AML-193 (cell line): ENCODE results near the gene RMI1.
A peak's percentile ranks its signal among the peaks of the same experiment; 100 is the strongest.
"Not testable (repeated sequence)": the region's sequence is repeated elsewhere in the genome, so short reads cannot be mapped to it uniquely, and the experiment has no call there.

ENCODE experiments used
- DNase-seq, 2 experiments: peaks; one replicate each; lab custom pipeline; 2025; lab: John Stamatoyannopoulos, UW

The RMI1 gene

DNA sequence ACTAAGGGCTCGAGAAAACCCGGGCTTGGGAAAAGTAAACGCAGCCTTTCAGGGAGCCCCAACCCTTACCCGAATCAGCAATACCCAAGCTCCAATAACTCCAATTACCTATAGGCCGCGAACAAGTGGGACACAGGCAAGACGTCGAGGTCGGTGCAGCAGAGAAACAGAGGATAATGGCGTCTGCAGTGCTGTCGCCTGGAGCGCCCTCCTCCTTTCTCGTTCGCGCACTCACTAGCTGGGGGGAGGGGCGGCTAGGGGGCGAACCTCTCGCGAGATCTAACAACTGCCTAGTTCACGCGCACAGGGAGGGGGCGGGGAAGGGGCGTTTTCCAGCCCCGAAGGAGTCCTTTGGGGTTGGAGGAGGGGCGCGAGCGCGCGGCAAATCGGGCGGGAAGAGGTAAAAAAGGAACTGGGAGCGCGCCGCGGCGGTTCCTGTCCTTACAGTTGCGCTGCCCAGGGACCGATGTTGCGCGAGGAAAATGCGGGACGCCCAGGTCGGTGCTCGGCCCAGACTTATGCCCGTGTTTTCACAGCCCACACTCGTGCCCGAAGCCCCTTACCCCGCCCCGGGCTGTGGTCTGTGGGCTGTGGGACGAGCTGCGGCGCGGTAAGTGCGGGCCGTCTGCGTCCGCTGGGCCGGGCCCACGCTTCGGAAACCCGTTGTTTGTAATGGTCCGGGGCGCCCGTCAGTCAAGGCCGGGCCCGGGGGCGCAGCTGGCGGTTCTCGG, at the start of gene RMI1:
Gene RMI1 (plus strand): TSS at position 411 of the 731 bp plus-strand sequence. CDS start 20,182 bp downstream, outside the sequence.
- peak; percentile 94 to 95 for DNase-seq

GRCh38 chr9:83930881-83931280, 49.7 kb upstream of the RMI1 start:
- DNase-seq = no peak

DNA sequence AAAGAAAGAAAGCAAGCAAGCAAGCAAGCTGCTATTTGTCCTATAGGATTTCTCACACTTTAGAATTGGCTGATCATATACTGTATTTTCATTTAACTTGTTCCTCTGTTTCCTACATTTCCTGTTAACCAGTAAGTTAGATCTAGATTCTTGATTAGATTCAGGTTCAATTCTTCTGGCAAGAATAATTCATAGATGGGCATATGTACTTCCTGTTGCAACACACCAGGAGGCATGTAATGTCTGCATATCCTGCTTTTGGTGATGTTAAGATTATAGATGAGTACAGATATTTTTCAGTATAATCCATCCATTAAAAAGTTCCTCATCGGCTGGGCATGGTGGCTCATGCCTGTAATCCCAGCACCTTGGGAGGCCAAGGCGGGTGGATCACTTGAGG, 48.6 kb upstream of the RMI1 start:
- DNase-seq = peak; percentile 25 to 50

DNA sequence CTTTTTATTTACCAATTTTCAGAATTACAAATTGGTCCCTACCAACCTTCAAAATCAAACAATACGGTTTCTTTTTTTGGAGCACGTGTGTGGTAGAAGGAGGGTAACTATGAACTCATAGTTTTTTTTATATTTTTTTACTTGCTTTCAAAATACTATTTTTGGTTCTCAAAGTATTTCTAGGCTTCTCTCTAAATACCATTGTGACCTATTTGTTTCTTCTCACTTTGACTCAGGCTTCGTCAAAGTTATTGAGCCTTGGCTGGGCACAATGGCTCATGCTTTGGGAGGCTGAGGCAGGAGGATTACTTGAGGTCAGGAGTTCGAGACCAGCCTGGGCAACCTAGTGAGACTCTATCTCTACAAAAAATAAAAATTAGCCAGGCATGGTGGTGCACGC, 47.8 kb upstream of the RMI1 start:
- no peak for DNase-seq

DNA sequence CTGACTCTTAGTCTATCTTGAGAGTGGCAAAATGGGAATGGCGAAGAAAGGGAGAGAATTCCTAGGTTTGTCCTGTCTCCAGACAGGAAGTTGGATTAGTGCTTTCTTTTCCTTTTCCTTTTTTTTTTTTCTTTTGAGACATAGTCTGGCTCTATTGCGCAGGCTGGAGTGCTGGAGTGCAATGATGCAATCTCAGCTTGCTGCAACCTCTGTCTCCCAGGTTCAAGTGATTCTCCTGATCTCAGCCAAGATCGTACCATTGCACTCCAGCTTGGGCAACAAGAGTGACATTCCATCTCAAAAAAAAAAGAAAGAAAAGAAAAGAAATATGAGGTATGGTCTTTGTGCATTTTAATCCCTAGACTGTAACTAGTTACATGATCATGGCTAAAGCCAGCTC, 46.8 kb upstream of the RMI1 start:
- DNase-seq = peak in 1 of 2 experiments; percentile 16

DNA sequence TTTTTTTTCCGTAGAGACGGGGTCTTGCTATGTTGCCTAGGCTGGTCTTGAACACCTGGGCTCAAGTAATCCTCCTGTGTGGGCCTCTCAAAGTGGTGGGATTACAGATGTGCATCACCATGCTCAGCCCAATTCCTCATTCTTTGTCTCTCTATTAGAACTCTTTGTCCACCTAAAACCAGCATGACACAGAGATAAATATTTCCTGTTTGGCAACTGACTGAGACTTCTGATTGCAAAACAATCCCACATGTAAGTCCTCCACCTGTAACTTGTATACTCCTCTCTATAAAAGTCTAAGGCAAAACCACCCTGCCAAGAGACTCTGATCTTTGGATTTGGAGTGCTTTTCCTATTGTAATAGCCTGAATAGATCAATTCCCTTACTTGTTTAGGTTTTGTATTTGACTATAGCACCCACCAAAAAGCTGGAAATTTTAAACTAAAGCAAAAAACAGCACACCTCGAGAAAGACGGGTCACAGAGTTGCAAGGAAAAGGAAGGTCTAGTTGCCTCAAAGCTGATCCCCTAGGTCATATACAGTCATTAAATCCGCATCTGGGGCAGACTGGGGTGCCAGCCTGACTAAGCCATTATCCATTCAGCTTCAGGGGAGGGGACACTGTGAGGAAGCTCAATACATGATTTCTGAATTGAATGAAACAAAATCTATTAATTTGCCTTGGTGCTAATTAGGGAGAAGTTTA, 45.9 kb upstream of the RMI1 start:
- peak; percentile 70 to 80 for DNase-seq

DNA sequence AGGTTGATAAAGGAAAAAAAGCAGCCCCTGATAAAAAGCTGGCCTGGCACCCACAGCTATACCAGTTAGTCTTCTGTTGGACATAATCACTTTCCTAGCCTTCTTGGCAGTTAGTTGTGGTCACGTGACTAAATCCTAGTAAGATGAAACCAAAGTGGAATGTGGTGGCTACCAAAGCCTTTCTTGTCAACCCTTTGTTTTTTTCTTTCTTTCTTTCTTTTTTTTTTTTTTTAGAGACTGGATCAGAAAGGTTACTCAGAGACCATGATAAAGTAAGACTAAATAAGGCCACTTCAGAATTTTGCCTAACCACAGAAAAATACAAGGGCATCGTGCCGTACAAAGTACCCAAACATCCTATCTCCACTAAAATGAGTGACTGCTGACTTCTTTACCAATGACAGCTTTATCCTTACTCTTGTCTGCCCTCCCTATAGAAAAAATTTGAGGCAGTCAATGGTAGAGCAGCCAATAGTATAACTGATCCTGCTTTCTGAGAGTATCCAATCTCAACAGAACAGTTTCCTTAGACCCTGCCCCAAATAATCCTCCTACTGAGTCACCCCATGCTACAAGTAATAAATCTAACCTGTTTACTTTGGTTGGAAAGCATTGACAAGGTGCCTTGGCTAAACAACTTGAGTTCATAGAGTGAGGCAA, 45.2 kb upstream of the RMI1 start:
- DNase-seq = no peak

GRCh38 chr9:83936523-83936922, 44.1 kb upstream of the RMI1 start:
- no peak for DNase-seq

- peak; percentile 50 to 66 for DNase-seq
Observed at GRCh38 chr9:83937861-83938455, 42.6 kb upstream of the RMI1 start.

DNA sequence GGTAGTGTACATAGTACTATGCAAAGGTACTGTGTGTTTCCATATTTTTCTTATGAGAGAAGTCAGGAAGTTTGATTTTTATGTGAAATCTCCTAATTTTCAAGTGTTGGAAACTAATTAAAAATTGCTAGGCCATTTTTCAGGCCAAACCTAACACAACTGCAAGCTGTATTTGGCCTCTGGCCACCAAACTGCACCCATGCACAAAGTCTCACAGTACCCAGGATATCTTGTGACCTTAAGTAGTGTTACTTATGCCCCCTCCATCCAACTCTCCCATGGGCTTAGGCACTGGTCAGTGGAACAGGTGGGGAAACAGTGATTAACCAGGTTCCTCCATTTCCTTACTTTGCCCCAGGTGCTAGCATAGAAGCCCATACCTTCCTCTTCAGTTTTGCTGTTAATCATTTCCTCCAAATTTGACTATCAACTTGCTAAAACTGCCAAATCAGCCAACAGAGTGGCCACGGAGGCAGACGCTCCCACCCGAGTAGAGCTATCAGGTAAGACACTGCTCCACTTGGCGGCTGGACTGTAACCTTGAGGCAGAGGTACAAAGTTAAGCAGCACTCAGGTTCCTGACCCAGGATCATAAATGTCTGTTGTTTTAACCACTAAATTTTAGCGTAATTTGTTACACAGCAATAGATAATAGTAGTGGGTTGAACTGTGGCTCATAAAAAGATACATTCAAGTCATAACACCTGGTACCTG, 39.9 kb upstream of the RMI1 start:
- DNase-seq = no peak

DNA sequence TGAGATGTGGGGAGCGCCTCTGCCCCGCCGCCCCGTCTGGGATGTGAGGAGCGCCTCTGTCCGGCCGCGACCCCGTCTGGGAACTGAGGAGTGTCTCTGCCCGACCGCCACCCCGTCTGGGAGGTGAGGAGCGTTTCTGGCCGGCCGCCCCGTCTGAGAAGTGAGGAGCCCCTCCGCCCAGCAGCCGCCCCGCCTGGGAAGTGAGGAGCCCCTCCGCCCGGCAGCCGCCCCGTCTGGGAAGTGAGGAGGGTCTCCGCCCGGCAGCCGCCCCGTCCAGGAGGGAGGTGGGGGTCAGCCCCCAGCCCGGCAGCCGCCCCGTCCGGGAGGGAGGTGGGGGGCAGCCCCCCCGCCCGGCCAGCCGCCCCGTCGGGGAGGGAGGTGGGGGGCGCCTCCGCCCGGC, 32.5 kb upstream of the RMI1 start:
- not testable (repeated sequence) for DNase-seq

DNA sequence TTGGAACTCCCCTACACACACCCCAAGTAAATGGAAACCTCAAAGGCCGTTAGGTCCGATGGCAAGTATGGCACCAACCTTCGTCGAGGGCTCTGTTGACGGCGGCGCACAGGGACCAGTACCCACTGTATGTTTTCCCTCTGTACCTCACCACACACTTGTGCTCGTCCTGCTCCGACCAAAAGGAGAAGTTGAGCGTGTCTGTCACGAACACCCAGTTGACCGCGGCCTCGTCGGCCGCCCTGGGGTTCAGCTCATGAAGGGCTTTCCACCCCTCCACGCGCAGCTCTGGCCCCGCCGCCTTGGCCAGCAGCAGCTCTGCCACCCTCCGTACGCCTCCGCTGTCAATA, 24.5 kb upstream of the RMI1 start:
- DNase-seq = no peak

GRCh38 chr9:83956436-83957247, 24.0 kb upstream of the RMI1 start:
- DNase-seq = no peak

GRCh38 chr9:83957248-83957513, 23.4 kb upstream of the RMI1 start:
- DNase-seq = no peak

DNA sequence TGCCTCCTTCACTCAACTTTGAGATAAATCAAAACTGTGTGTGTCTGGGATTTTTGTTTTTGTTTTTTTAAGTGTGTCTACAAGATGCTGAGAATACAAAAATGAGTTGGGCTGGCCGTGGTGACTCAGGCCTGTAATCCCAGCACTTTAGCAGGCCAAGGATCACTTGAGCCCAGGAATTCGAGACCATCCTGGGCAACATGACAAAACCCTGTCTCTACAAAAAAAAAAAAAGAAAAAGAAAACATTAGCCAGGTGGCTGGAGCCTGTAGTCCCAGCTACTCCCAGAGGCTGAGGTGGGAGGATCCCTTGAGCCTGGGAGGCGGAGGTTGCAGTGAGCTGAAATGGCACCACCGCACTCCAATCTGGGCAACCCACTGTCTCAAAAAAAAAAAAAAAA, 21.5 kb upstream of the RMI1 start:
- no peak for DNase-seq

GRCh38 chr9:83960991-83961390, 19.6 kb upstream of the RMI1 start:
- peak in 1 of 2 experiments; percentile 27 for DNase-seq

GRCh38 chr9:83962165-83962564, 18.4 kb upstream of the RMI1 start:
- DNase-seq = no peak

DNA sequence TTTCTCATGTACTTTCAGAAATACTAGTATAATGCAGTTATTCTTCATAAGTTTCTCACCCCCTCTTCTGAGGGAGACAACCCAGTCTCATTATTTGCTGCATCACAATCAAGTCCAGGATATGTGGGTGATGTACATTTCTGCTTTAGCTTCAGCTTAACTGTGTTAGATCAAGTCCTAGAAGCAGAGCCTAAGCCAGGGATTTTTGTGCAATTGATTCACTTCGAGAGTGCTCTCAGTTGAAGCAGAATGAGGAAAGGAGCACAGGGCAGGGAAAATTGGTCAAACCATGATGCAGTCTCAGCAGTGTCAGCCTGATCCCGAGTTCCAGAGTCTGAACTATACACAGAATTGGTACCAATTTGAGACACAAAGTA, 15.6 kb upstream of the RMI1 start:
- DNase-seq = no peak

- DNase-seq = no peak
Observed at GRCh38 chr9:83965350-83966208, 15.0 kb upstream of the RMI1 start.

- no peak for DNase-seq
Observed at GRCh38 chr9:83966209-83966582, 14.4 kb upstream of the RMI1 start.

GRCh38 chr9:83967073-83967472, 13.5 kb upstream of the RMI1 start:
- no peak for DNase-seq
